Transverse colon (tissue), 4 donors: ENCODE measurements around the gene TMEM238.

Experiments
- EP300 ChIP-seq: sonication (generic); formaldehyde crosslinking; IDR thresholded peaks from one replicate; pipeline ENCODE4 v1.6.1; 2017; ENCODE audit warnings: antibody characterized with exemption, low read depth
- POLR2A ChIP-seq: fragments of 450-650 bp; IDR thresholded peaks from one replicate; pipeline ENCODE4 v1.6.1; 2016; ENCODE audit warnings: antibody characterized with exemption, mild to moderate bottlenecking, moderate library complexity
- POLR2AphosphoS5 ChIP-seq, 3 donors: sonication (generic); formaldehyde crosslinking; IDR thresholded peaks; one replicate each; pipeline ENCODE4 v1.6.1; 2016; ENCODE audit warnings: antibody characterized with exemption in 3 of 3
- TF ChIP-seq, protein P1 (sequence below), 5 experiments: fragments of 200-600 bp in 3 of 5; fragments of 450-650 bp in 2 of 5; sonication (generic) in 3 of 5; IDR thresholded peaks; 1 replicate in 2 of 5; 2 replicates in 3 of 5; pipeline ENCODE4 v1.5.1; 2016 to 2017; ENCODE audit warnings: antibody characterized with exemption in 5 of 5, inconsistent platforms in 3 of 5, mild to moderate bottlenecking in 2 of 5, moderate library complexity in 1 of 5

DNA sequence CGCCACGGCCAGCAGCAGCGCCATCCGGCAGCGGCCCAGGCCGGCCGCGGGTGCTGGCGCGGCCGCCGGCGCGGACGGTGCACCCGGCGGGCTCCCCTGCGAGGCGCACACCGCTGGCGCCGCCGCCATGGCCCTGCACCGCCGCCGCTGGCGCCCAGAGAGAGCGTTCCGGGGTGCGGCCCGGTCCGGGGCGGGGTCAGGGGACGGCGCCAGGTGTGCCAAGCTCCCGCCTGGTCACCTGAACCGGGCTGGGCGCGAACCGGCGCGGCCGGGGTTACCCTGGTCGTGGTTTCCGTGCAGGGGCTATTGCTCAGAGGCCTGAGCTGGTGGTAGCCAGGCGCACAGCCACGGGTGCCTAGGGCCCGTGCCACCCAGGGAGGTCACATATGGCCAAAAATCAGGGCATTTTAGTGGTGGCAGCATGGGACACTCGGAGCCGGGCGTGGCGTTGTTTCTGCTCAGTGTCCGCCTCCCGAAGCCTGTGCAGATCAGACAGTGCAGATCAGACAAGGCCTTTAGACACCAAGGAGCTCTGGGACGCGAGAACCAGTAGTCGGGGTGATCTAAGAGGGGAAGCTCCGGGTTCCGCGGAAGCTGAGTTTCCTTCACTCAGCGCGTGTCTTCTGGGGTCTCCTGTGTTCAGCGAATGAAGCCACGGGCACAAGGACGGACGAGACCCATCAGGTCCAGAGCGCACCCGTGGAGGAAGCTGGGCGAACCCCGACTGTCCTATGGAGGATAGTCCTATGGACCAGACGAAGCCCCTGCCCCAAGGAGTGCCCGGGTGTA is at the start of gene TMEM238:
- TF ChIP-seq, protein P1, sequence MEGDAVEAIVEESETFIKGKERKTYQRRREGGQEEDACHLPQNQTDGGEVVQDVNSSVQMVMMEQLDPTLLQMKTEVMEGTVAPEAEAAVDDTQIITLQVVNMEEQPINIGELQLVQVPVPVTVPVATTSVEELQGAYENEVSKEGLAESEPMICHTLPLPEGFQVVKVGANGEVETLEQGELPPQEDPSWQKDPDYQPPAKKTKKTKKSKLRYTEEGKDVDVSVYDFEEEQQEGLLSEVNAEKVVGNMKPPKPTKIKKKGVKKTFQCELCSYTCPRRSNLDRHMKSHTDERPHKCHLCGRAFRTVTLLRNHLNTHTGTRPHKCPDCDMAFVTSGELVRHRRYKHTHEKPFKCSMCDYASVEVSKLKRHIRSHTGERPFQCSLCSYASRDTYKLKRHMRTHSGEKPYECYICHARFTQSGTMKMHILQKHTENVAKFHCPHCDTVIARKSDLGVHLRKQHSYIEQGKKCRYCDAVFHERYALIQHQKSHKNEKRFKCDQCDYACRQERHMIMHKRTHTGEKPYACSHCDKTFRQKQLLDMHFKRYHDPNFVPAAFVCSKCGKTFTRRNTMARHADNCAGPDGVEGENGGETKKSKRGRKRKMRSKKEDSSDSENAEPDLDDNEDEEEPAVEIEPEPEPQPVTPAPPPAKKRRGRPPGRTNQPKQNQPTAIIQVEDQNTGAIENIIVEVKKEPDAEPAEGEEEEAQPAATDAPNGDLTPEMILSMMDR (IDR thresholded peaks at IDR 0.05): no peak
- peak; percentile 64 for TF ChIP-seq POLR2A
- peak; percentile 25 to 66 (median 39) for TF ChIP-seq POLR2AphosphoS5 (IDR thresholded peaks at IDR 0.05)
- TF ChIP-seq EP300: no peak
